ENCODE data around the gene ABCA6.

The ABCA6 gene

GRCh38 chr17:69143683-69144231 lies 2.1 kb upstream of the ABCA6 start:
- in situ Hi-C loops (cut with MboI; ENCODE audit: low sequenced_read_pairs) = no loop called here

DNA sequence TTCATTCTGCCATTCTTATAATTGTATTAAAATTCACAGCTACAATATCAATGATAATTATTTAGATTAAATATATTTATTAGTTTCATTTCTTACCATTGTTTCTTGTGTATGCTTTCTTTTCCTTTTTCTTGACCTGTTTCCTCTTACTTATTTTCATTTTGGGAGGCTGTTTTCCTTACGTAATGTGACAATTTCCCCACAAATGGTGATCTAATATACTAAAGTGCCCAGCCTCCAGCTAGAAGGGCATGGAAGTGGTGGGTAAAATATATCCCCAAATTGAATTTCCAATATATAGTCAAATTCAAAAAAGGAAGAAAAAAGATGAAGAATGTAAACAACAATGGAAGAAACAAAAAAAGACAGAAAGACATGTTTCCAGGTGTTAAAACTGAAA lies 1.5 kb upstream of the ABCA6 start:
- in situ Hi-C loops (cut with MboI; ENCODE audit: low sequenced_read_pairs) = no loop called here

- in situ Hi-C loops (cut with MboI; ENCODE audit: low sequenced_read_pairs) = no loop called here
Observed at GRCh38 chr17:69142175-69142802, 594 bp upstream of the ABCA6 start.

- in situ Hi-C loops (cut with MboI; ENCODE audit: low sequenced_read_pairs) = no loop called here
Observed at GRCh38 chr17:69134112-69134511, 7.6 kb downstream of the ABCA6 start.

GRCh38 chr17:69130627-69131296 lies 10.9 kb downstream of the ABCA6 start:
- in situ Hi-C loops (cut with MboI; ENCODE audit: low sequenced_read_pairs) = no loop called here

GRCh38 chr17:69123626-69124025 lies 18.1 kb downstream of the ABCA6 start:
- in situ Hi-C loops (cut with MboI; ENCODE audit: low sequenced_read_pairs) = no loop called here

GRCh38 chr17:69122065-69122464 lies 19.6 kb downstream of the ABCA6 start:
- in situ Hi-C loops (cut with MboI; ENCODE audit: low sequenced_read_pairs) = no loop called here

DNA sequence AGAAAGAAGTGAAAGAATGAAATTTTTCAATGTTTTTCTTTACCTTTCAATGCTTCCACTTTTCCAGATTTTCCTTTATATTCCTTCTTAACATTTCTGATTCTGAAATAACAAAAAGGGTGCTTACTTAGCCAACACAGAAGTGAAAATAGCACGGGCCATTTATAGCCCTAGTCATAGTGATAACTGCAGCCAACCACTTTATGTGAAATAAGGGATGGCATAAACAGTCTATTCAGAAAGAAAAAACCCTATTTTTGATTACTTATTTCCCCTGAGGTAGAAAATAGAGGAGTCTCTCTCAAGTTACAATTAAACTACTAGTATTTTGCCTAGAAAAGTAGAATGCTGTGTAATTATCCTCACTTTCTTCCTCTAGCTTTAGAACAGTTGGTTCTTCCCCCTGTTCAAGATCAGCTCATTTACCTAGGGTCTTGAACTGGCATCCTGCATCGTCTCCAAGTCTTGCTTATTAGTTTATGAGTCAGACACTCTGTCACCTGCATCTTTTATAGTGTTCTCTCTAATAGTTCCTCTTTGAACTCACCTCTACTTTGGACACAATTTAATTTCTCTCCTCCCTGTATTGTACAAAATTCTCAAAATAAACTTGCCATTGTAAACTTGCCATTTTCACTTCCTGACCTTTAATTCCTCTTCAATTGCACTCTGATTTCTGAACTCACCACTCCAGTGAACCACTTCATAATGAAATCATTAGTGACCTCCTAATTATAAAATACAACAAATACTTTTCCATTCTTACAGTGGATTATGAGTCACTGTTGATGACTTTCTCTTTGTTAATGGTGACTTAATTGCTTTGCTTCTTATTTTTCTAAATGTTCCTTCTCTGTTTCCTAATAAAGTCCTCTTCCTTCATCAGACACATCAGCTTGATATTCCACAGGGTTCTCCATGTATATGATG lies 23.6 kb downstream of the ABCA6 start:
- in situ Hi-C loops (cut with MboI; ENCODE audit: low sequenced_read_pairs) = no loop called here

GRCh38 chr17:69111794-69112193 lies 29.9 kb downstream of the ABCA6 start:
- in situ Hi-C loops (cut with MboI; ENCODE audit: low sequenced_read_pairs) = no loop called here

DNA sequence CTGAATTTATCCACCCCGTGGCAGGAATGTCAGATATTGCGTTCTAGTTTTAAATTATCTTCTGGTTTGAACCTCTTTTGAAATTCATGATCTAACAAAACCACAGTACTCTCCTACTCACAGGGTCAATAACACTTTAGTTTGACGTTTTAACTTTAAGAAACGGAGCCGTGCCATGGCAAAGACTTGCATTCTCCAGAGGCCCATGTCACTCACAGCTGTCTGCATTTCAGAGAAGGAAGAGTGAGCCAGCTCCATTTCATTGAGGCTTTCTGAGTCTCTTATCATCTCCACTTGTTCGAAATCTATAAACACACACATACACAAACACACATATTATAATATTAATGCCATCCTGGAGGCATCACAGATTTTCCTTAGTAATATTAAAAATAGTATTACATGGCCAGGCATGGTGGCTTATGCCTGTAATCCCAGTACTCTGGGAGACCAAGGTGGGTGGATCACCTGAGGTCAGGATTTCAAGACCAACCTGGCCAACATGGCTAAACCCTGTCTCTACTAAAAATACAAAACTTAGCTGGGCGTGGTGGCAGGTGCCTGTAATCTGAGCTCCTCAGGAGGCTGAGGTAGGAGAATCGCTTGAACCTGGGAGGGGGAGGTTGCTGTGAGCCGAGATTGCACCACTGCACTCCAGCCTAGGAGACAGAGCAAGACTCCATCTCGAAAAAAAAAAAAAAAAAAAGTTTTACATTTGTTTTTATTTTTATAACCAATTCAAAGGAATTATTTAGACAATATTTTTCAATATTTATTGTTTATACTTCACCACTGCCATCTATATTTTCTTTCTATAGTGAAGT lies 35.6 kb downstream of the ABCA6 start:
- in situ Hi-C loops (cut with MboI; ENCODE audit: low sequenced_read_pairs) = no loop called here

- in situ Hi-C loops (cut with MboI; ENCODE audit: low sequenced_read_pairs) = no loop called here
Observed at GRCh38 chr17:69103557-69104233, 38.0 kb downstream of the ABCA6 start.

DNA sequence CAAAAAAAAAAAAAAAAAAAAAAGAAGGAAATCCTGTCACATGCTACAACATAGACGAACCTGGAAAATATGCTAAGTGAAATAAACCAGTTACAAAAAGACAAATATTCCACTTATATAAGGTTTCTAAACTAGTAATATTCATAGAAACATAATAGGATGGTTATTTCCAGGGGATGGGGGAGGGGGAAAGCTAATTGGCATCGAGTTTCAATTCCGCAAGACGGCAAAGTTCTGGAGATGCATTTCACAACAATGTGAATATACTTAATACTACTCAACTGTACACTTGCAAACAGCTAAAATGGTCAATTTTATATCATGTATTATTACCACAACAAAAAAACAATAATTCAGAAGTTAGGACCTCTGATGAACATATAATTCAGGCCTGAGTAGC lies 43.1 kb downstream of the ABCA6 start:
- in situ Hi-C loops (cut with MboI; ENCODE audit: low sequenced_read_pairs) = no loop called here

GRCh38 chr17:69096541-69096940 lies 45.2 kb downstream of the ABCA6 start:
- in situ Hi-C loops (cut with MboI; ENCODE audit: low sequenced_read_pairs) = no loop called here

DNA sequence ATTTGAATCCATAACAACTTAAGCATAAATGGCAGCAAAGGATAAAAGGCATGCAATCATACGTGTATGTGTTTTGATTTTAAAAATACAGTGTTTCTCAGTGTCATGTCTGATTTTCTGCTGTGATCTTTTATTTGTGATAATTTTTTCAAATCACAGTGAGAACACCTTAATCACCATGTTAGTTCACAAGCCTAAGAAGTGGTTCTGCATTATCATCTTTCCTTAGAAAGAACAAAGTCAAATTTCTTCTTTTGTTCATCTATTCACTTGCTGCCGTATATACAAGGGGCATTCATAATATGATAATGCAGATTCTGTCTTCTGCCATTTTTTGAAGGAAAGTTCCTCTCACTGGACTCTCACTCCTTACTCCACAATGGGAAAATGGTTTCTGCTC lies 47.7 kb downstream of the ABCA6 start:
- in situ Hi-C loops (cut with MboI; ENCODE audit: low sequenced_read_pairs) = no loop called here

GRCh38 chr17:69093279-69093789 lies 48.4 kb downstream of the ABCA6 start:
- in situ Hi-C loops (cut with MboI; ENCODE audit: low sequenced_read_pairs) = no loop called here

GRCh38 chr17:69090365-69090764 lies 51.3 kb downstream of the ABCA6 start:
- in situ Hi-C loops (cut with MboI; ENCODE audit: low sequenced_read_pairs) = no loop called here

GRCh38 chr17:69088643-69089200 lies 53.0 kb downstream of the ABCA6 start:
- in situ Hi-C loops (cut with MboI; ENCODE audit: low sequenced_read_pairs) = no loop called here

DNA sequence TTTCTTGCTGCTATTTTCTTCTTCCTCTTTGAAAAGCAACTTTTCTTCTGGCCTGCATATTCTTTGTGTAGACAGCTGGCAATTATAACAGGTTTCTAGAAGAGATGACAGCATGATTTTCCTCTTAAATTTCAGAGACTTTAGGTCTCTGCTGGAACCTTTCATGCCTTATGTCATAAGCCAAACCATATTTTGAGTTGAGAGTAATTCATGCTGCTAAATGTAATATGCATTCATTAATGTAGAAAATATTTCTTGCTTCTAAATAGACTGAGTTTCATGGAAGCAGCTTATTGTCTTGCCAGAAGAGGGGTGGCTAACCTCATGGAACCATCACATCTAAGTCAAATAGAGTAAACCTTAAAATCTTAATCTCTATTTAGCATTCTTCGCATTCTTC lies 55.1 kb downstream of the ABCA6 start:
- in situ Hi-C loops (cut with MboI; ENCODE audit: low sequenced_read_pairs) = no loop called here

DNA sequence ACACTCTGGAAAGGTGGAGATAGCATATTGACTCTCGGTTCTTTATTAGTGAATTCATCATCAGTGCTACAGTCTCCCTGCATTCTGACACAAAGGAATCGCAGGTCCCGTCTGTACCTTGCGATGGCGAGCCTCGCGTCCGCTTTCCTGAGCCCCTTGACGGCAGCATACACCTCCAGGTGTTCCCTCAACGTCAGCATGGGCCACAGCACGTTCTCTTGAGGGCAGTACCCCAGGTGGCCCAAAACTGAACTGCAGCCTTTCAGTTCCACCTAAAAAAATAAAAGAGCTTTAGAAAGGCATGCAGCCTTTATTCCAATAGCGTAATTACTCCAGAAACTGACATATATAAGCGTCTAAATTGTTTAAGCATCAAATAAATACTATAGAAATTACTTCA lies 56.8 kb downstream of the ABCA6 start:
- in situ Hi-C loops (cut with MboI; ENCODE audit: low sequenced_read_pairs) = no loop called here

DNA sequence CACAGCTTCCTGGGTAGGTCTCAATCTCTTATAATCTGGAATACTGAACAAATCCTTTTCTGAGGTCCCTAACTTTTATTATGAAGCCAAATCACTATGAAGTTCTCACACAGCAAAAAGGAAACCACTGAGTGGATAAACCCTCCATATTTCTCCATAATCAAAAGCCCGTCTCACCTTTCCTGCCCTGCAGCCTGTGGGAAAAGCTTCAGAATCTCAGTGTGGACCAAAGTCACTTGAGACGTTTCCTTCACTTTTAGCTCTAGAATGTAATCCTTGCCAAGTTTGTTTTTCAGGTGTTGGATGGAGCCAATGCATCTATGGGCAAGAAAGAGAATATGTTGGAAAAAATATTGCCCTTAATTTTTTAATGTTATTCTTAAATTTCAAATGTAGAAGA lies 59.0 kb downstream of the ABCA6 start:
- in situ Hi-C loops (cut with MboI; ENCODE audit: low sequenced_read_pairs) = no loop called here
